Neuronal stem cell (in vitro differentiated cells): Measurements from ENCODE around the gene NRCAM.
"Not testable (repeated sequence)": the region's sequence is repeated elsewhere in the genome, so short reads cannot be mapped to it uniquely, and the experiment has no call there.

Experiments used
- DNase-seq: peaks from one replicate; pipeline ENCODE4 v3.0.0-alpha.2; 2013; ENCODE audit warnings: low spot score
- H2AFZ ChIP-seq: one replicate; pipeline ENCODE4 v1.6.1; 2013; ENCODE audit warnings: mild to moderate bottlenecking, low read length, inconsistent platforms
- H2AK5ac ChIP-seq: 2 replicates; pipeline ENCODE4 v1.6.1; 2013; ENCODE audit warnings: low read depth, mild to moderate bottlenecking, inconsistent platforms, low read length, moderate library complexity, mixed read lengths
- H2BK120ac ChIP-seq: 2 replicates; pipeline ENCODE4 v1.6.1; 2013; ENCODE audit warnings: low read depth, mild to moderate bottlenecking, inconsistent platforms, low read length, moderate library complexity, mixed read lengths
- H2BK12ac ChIP-seq: one replicate; pipeline ENCODE4 v1.6.1; 2013; ENCODE audit warnings: low read length, inconsistent platforms
- H2BK15ac ChIP-seq: 2 replicates; pipeline ENCODE4 v1.6.1; 2013; ENCODE audit warnings: mild to moderate bottlenecking, low read length, inconsistent platforms, mixed read lengths
- H2BK5ac ChIP-seq: one replicate; pipeline ENCODE4 v1.6.1; 2013; ENCODE audit warnings: inconsistent platforms, mild to moderate bottlenecking, low read length, moderate library complexity
- H3K14ac ChIP-seq: one replicate; pipeline ENCODE4 v1.6.1; 2013; ENCODE audit warnings: low read length, inconsistent platforms
- H3K18ac ChIP-seq: 2 replicates; pipeline ENCODE4 v1.6.1; 2013; ENCODE audit warnings: low read length, inconsistent platforms
- H3K23ac ChIP-seq: 2 replicates; pipeline ENCODE4 v1.6.1; 2013; ENCODE audit warnings: low read depth, mild to moderate bottlenecking, mixed read lengths, low read length, inconsistent platforms; ENCODE audit not compliant: poor library complexity
- H3K27ac ChIP-seq: replicated peaks from 3 replicates; pipeline ENCODE4 v1.5.1; 2013; ENCODE audit warnings: low read length, inconsistent platforms
- H3K27me3 ChIP-seq, 3 experiments: 2 replicates each; pipeline ENCODE4 v1.6.1; 2013; ENCODE audit warnings: low read length in 3 of 3, mild to moderate bottlenecking in 2 of 3, inconsistent platforms in 1 of 3, low read depth in 1 of 3, mixed read lengths in 1 of 3, moderate library complexity in 1 of 3; ENCODE audit not compliant: control insufficient read depth in 3 of 3, insufficient read depth in 3 of 3
- H3K36me3 ChIP-seq, 2 donors: replicated peaks in 1 of 2; 2 replicates each; pipeline ENCODE4 v1.6.1; 2013; ENCODE audit warnings: low read length in 2 of 2; ENCODE audit not compliant: control insufficient read depth in 2 of 2, insufficient read depth in 2 of 2
- H3K4ac ChIP-seq: 2 replicates; pipeline ENCODE4 v1.6.1; 2013; ENCODE audit warnings: inconsistent platforms, mild to moderate bottlenecking, low read length, moderate library complexity
- H3K4me1 ChIP-seq, 2 donors: 1 replicate in 1 of 2; 2 replicates in 1 of 2; pipeline ENCODE4 v1.6.1; 2013; ENCODE audit warnings: low read length in 2 of 2, low read depth in 1 of 2; ENCODE audit not compliant: control insufficient read depth in 2 of 2, insufficient read depth in 1 of 2
- H3K4me2 ChIP-seq: one replicate; pipeline ENCODE4 v1.6.1; 2013; ENCODE audit warnings: mild to moderate bottlenecking, low read length, inconsistent platforms; ENCODE audit not compliant: insufficient read depth, poor library complexity, severe bottlenecking
- H3K4me3 ChIP-seq, 2 donors: 2 replicates each; pipeline ENCODE4 v1.5.1; 2013; ENCODE audit warnings: low read length in 2 of 2, mild to moderate bottlenecking in 2 of 2, inconsistent platforms in 1 of 2, moderate library complexity in 1 of 2
- H3K79me1 ChIP-seq: one replicate; pipeline ENCODE4 v1.6.1; 2013; ENCODE audit warnings: low read depth, mild to moderate bottlenecking, inconsistent platforms, low read length, moderate library complexity
- H3K9ac ChIP-seq: one replicate; pipeline ENCODE4 v1.6.1; 2013; ENCODE audit warnings: mild to moderate bottlenecking, low read depth, low read length, inconsistent platforms; ENCODE audit not compliant: poor library complexity
- H3K9me3 ChIP-seq, 2 donors: replicated peaks in 1 of 2; 2 replicates each; pipeline versions ENCODE3 to v1.6.1; 2013; ENCODE audit warnings: low read length in 2 of 2, mild to moderate bottlenecking in 2 of 2, inconsistent platforms in 1 of 2, low read depth in 1 of 2, mixed read lengths in 1 of 2, moderate library complexity in 1 of 2; ENCODE audit not compliant: control insufficient read depth in 2 of 2, insufficient read depth in 1 of 2
- H4K8ac ChIP-seq: one replicate; pipeline ENCODE4 v1.6.1; 2013; ENCODE audit warnings: low read depth, mild to moderate bottlenecking, inconsistent platforms, low read length, moderate library complexity
- H4K91ac ChIP-seq: one replicate; pipeline ENCODE4 v1.6.1; 2013; ENCODE audit warnings: low read length, low read depth, mild to moderate bottlenecking, inconsistent platforms; ENCODE audit not compliant: poor library complexity
- WGBS, 2 donors: extraction: QIAGEN DNeasy Blood & Tissue Kit; methylation state at CpG; one replicate each; pipeline ENCODE4 v1.1.7; 2013; ENCODE audit warnings: missing lambda C conversion rate in 2 of 2, mixed read lengths in 1 of 2; ENCODE audit not compliant: insufficient read length in 2 of 2, insufficient replicate concordance in 1 of 2; ENCODE audit errors: extremely low coverage in 2 of 2; 5-methylcytosine and 5-hydroxymethylcytosine counted together

NRCAM gene

GRCh38 chr7:108265007-108265406 lies 191.2 kb downstream of the NRCAM start:
- H2BK15ac ChIP-seq: no peak overlapping the region
- H3K4me2 ChIP-seq: no peak overlapping the region
- no peak overlapping the region for H2BK120ac ChIP-seq
- H4K8ac ChIP-seq: no peak overlapping the region
- no peak overlapping the region for H3K23ac ChIP-seq
- no peak overlapping the region for H2AK5ac ChIP-seq
- peak overlapping the region in 1 of 2 donors; percentile 22 for H3K4me3 ChIP-seq
- DNase-seq: no peak
- H3K36me3 ChIP-seq: no peaks in the 10 kb centered on the region
- no peak overlapping the region for H2BK5ac ChIP-seq
- H2BK12ac ChIP-seq: no peak overlapping the region
- H2AFZ ChIP-seq: no peak overlapping the region
- no peaks in the 10 kb centered on the region for H3K27me3 ChIP-seq
- H3K14ac ChIP-seq: no peak overlapping the region
- H3K4ac ChIP-seq: no peak overlapping the region
- H3K18ac ChIP-seq: peak overlapping the region; percentile 23
- H3K9ac ChIP-seq: no peak overlapping the region
- no CpG with 5 or more reads among the region's 3 CpGs for WGBS, 2 donors
- H4K91ac ChIP-seq: no peak overlapping the region
- H3K9me3 ChIP-seq: no peaks in the 10 kb centered on the region
- peaks cover under 1 to 2% of the 10 kb centered on the region in 2 donors for H3K4me1 ChIP-seq
- no peak overlapping the region for H3K27ac ChIP-seq
- H3K79me1 ChIP-seq: no peaks in the 10 kb centered on the region

GRCh38 chr7:108263425-108263824 lies 192.8 kb downstream of the NRCAM start:
- H2BK120ac ChIP-seq: no peak overlapping the region
- no peak overlapping the region for H2AK5ac ChIP-seq
- H2BK12ac ChIP-seq: no peak overlapping the region
- H3K9ac ChIP-seq: no peak overlapping the region
- no peak overlapping the region for H3K14ac ChIP-seq
- H3K9me3 ChIP-seq: peaks cover 0 to 7% of the 10 kb centered on the region in 2 donors
- peaks cover 0 to 2% of the 10 kb centered on the region in 2 donors for H3K4me1 ChIP-seq
- H3K4me2 ChIP-seq: no peak overlapping the region
- H4K8ac ChIP-seq: no peak overlapping the region
- H3K4ac ChIP-seq: no peak overlapping the region
- DNase-seq: no peak
- no peaks in the 10 kb centered on the region for H3K36me3 ChIP-seq
- no CpG with 5 or more reads among the region's 3 CpGs for WGBS, 2 donors
- no peak overlapping the region for H2AFZ ChIP-seq
- no peak overlapping the region for H4K91ac ChIP-seq
- no peak overlapping the region for H2BK5ac ChIP-seq
- H3K4me3 ChIP-seq: no peak overlapping the region
- no peak overlapping the region for H3K23ac ChIP-seq
- no peak overlapping the region for H2BK15ac ChIP-seq
- no peak overlapping the region for H3K18ac ChIP-seq
- no peaks in the 10 kb centered on the region for H3K27me3 ChIP-seq
- no peaks in the 10 kb centered on the region for H3K79me1 ChIP-seq
- no peak overlapping the region for H3K27ac ChIP-seq

- H2BK5ac ChIP-seq: no peak overlapping the region
- no peaks in the 10 kb centered on the region for H3K4me1 ChIP-seq
- H3K9me3 ChIP-seq: peaks cover 0 to 7% of the 10 kb centered on the region in 2 donors
- H3K27me3 ChIP-seq: no peaks in the 10 kb centered on the region
- no peak overlapping the region for H2AFZ ChIP-seq
- H3K4me2 ChIP-seq: no peak overlapping the region
- H3K4ac ChIP-seq: no peak overlapping the region
- H4K8ac ChIP-seq: no peak overlapping the region
- no peak overlapping the region for H2BK15ac ChIP-seq
- H3K23ac ChIP-seq: no peak overlapping the region
- no CpG with 5 or more reads among the region's 1 CpG for WGBS, 2 donors
- no peak overlapping the region for H3K18ac ChIP-seq
- H3K36me3 ChIP-seq: no peaks in the 10 kb centered on the region
- H3K9ac ChIP-seq: no peak overlapping the region
- H2BK120ac ChIP-seq: no peak overlapping the region
- H3K4me3 ChIP-seq: no peak overlapping the region
- H2BK12ac ChIP-seq: no peak overlapping the region
- H3K14ac ChIP-seq: no peak overlapping the region
- H2AK5ac ChIP-seq: no peak overlapping the region
- H3K27ac ChIP-seq: no peak overlapping the region
- no peak for DNase-seq
- H4K91ac ChIP-seq: no peak overlapping the region
- no peaks in the 10 kb centered on the region for H3K79me1 ChIP-seq
Measured at GRCh38 chr7:108261560-108262255, 194.5 kb downstream of the NRCAM start.

DNA sequence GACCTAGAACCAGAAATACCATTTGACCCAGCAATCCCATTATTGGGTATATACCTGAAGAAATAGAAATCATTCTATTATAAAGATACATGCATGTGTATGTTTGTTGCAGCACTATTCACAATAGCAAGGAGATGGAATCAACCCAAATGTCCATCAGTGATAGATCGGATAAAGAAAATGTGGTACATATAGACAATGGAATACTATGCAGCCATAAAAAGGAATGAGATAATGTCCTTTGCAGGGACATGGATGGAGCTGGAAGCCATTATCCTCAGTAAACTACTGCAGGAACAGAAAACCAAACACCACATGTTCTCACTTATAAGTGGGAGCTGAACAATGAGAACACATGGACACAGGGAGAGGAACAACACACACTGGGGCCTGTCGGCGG lies 196.8 kb downstream of the NRCAM start:
- H3K9me3 ChIP-seq: peaks cover 0 to 11% of the 10 kb centered on the region in 2 donors
- H3K27ac ChIP-seq, H3K4ac ChIP-seq, H2AFZ ChIP-seq, H3K4me1 ChIP-seq, H2BK15ac ChIP-seq, H2BK5ac ChIP-seq, H3K14ac ChIP-seq, H4K91ac ChIP-seq, H2BK12ac ChIP-seq, H3K79me1 ChIP-seq, H2AK5ac ChIP-seq, H3K4me2 ChIP-seq, H3K9ac ChIP-seq, H3K23ac ChIP-seq, H3K27me3 ChIP-seq, H3K36me3 ChIP-seq, H4K8ac ChIP-seq, H2BK120ac ChIP-seq, DNase-seq, H3K4me3 ChIP-seq, H3K18ac ChIP-seq: not testable (repeated sequence)
- no CpG with 5 or more reads among the region's 3 CpGs for WGBS, 2 donors
